Retinal pigment epithelial cell (primary cell): ENCODE measurements around the gene AGAP1.

Source experiments
- DNase-seq: peaks from one replicate; pipeline ENCODE4 v3.0.0-alpha.2; 2010; ENCODE audit warnings: low read depth
- H3K4me3 ChIP-seq: 2 replicates; pipeline ENCODE4 v1.5.1; 2011; ENCODE audit warnings: mild to moderate bottlenecking, low read length, control low read depth, moderate library complexity
- TF ChIP-seq, protein P1 (sequence below): conservative IDR thresholded peaks from 2 replicates; pipeline ENCODE4 v1.5.1; 2011; ENCODE audit warnings: low read depth, low read length, control low read depth, inconsistent platforms

Gene AGAP1

DNA sequence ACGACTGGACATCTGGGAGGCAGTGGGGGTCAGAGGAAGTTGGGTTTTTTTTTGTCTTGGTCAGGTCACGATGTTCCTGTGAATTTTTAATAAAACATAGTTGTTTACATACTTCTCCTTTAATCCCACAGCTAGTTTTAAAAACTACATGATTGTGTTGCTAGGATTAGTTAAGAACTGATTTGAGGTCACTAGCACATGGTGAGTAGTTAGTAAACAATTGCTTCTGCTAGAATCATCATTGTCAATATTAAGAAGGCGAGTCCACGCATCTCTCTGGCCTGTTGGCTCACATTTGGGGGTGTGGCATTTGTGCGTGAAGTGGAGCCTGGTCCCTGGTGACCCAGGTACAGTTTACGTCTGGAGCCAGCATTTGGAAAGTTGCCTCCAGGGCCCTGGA lies 59.4 kb downstream of the AGAP1 start:
- no peak for DNase-seq
- H3K4me3 ChIP-seq: no peak overlapping the region
- TF ChIP-seq, protein P1, sequence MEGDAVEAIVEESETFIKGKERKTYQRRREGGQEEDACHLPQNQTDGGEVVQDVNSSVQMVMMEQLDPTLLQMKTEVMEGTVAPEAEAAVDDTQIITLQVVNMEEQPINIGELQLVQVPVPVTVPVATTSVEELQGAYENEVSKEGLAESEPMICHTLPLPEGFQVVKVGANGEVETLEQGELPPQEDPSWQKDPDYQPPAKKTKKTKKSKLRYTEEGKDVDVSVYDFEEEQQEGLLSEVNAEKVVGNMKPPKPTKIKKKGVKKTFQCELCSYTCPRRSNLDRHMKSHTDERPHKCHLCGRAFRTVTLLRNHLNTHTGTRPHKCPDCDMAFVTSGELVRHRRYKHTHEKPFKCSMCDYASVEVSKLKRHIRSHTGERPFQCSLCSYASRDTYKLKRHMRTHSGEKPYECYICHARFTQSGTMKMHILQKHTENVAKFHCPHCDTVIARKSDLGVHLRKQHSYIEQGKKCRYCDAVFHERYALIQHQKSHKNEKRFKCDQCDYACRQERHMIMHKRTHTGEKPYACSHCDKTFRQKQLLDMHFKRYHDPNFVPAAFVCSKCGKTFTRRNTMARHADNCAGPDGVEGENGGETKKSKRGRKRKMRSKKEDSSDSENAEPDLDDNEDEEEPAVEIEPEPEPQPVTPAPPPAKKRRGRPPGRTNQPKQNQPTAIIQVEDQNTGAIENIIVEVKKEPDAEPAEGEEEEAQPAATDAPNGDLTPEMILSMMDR: no peak

DNA sequence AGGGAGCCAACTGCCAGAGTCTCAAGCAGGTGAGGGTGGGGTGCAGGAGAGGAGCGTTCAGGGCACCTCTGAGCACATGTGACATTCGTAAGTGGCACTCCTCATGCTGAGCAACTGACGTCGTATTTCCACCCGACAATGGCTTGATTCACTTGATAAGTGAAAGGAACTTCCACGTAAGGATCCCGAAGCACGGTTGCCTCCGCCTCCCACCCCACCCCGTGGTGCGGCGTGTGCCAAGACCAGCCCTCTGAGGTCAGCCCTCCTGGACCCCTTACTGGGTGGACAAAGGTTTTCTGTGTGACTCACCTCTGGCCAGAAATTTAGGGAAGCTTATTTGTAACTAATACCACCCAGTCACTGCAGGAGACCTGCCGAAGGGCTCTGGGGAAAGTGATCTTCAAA lies 59.9 kb downstream of the AGAP1 start:
- no peak overlapping the region for H3K4me3 ChIP-seq
- TF ChIP-seq, protein P1: no peak
- DNase-seq: no peak

DNA sequence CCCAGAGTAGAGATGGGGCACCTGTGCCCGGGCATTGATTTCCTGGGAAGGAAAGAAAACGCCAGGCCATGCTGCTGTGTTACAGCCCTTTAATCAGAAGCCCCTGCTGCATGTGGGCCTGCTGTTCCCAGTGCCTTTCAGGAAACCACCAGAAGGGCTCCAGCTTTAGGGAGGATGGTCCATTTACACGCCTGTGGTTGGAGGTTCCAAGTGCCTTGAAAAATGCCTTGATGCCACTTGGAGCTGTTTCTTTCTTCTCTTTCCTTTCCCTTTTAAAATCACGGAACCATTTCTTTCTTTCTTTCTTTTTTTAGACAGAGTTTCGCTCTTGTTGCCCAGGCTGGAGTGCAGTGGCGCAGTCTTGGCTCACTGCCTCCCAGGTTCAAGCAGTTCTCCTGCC lies 60.5 kb downstream of the AGAP1 start:
- H3K4me3 ChIP-seq: no peak overlapping the region
- no peak for DNase-seq
- TF ChIP-seq, protein P1: no peak

DNA sequence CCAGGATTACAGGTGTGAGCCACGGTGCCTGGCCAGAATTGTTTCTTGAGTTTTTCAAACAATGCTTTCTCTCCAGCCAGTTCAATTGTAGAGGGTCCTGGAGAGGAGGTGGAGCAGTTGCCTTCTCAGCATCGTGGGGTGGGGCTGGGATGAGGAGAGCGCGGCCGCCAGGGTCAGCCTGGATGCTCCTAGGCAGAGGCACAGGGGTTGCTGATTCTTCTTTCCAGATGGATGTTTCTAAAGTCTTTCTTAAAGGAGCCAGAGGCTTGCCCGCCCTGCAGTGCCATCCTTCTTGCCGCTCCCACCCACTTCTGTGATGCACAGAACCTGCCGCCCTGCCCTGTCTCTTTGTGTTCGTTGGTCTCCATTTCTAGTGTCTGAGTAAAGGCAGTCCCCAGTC lies 61.1 kb downstream of the AGAP1 start:
- H3K4me3 ChIP-seq: no peak overlapping the region
- TF ChIP-seq, protein P1: no peak
- no peak for DNase-seq

DNA sequence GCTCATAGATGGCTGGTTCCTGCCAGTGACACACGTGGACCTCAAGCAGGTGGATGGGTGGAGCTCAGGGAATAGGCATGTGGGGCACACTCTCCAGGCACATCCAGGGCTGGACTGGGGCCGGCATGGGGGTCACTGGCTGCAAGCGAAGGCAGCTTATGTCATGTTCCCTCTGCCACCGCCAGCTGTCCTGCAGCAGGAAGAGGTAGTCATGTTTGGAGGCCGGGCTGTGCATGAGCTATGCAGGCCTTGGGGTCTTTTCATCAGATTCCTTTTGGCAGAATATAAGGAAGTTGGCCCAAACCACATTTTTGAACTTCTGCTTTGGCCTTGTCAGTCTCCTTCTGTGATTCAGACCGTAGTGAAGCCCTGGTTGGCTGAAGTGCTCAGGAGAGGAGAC lies 61.5 kb downstream of the AGAP1 start:
- TF ChIP-seq, protein P1: no peak
- no peak for DNase-seq
- H3K4me3 ChIP-seq: no peak overlapping the region

DNA sequence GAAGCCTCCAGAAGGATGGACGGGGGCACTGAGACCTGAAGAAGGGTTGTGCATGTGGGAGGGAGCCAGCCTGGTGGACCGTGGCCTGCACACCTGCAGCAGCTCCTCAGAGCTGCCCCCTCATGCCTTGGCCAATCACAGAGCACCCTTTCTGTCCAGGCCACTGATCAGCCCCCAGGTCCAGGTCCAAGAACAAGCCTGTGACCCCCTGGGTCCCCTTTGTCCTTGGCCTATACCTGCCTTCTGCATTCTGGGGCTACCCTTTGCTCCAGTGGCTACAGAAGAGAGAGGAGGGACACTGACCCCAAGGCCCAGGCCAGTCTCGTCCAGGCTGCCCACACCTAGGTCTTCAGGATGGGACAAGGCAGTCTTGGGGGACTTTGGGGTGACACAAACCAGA lies 62.2 kb downstream of the AGAP1 start:
- no peak overlapping the region for H3K4me3 ChIP-seq
- TF ChIP-seq, protein P1: no peak
- DNase-seq: no peak

DNA sequence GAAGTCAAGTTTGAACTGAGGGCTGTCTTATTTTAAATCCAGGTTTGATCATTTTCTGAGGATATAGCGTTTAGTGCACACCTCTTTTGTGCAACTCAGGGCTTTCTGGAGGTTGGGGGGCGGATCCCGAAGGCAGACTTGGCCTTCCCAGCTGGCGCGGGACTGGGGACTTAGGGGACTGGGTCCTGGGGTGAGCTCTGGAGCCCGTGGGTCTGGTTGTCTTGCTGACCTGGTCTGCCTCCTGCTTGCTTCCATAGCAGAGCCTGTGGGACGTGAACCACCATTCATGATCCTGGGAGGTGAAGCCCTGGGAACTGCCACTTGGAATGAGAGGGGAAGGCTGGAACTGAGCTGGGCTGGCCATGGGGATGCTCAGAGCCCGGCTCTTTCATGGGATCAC lies 63.1 kb downstream of the AGAP1 start:
- H3K4me3 ChIP-seq: no peak overlapping the region
- TF ChIP-seq, protein P1: no peak
- DNase-seq: no peak
